OCI-LY3 (cell line): Measurements from ENCODE around the gene BIVM.

Experiments
- EZH2phosphoT487 ChIP-seq: fragments of 200-600 bp; shearing (Covaris generic); IDR thresholded peaks from 2 replicates; pipeline ENCODE4 v1.6.1; 2018; ENCODE audit warnings: antibody characterized with exemption, mixed run types, low read depth
- TF ChIP-seq, protein P1 (sequence below): fragments of 200-600, 300-600 bp; sonication (generic); IDR thresholded peaks from 2 replicates; pipeline ENCODE4 v1.5.1; 2014; ENCODE audit warnings: antibody characterized with exemption, low read length, low read depth

- TF ChIP-seq, protein P1, sequence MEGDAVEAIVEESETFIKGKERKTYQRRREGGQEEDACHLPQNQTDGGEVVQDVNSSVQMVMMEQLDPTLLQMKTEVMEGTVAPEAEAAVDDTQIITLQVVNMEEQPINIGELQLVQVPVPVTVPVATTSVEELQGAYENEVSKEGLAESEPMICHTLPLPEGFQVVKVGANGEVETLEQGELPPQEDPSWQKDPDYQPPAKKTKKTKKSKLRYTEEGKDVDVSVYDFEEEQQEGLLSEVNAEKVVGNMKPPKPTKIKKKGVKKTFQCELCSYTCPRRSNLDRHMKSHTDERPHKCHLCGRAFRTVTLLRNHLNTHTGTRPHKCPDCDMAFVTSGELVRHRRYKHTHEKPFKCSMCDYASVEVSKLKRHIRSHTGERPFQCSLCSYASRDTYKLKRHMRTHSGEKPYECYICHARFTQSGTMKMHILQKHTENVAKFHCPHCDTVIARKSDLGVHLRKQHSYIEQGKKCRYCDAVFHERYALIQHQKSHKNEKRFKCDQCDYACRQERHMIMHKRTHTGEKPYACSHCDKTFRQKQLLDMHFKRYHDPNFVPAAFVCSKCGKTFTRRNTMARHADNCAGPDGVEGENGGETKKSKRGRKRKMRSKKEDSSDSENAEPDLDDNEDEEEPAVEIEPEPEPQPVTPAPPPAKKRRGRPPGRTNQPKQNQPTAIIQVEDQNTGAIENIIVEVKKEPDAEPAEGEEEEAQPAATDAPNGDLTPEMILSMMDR, result no peak
- TF ChIP-seq EZH2phosphoT487, result no peak
Observed at GRCh38 chr13:102814793-102815192, 15.9 kb downstream of the BIVM start.
